Liver (tissue), 3 donors: ENCODE results near the gene ZNF382.

Source experiments
- ATF3 ChIP-seq: IDR thresholded peaks from 2 replicates; pipeline ENCODE4 v1.6.1; 2016; ENCODE audit warnings: antibody characterized with exemption
- CTCF ChIP-seq: fragments of 150-350 bp; IDR thresholded peaks from 2 replicates; pipeline ENCODE4 v1.5.1; 2017; ENCODE audit warnings: improper control_type of control experiment, low read depth, low read length; ENCODE audit not compliant: missing input control
- EGR1 ChIP-seq, 2 donors: IDR thresholded peaks; 2 replicates each; pipeline ENCODE4 v1.6.1; 2016 to 2018; ENCODE audit warnings: antibody characterized with exemption in 2 of 2, low read depth in 2 of 2
- GABPA ChIP-seq, 2 donors: IDR thresholded peaks in 1 of 2; conservative IDR thresholded peaks in 1 of 2; 2 replicates each; pipeline ENCODE4 v1.6.1; 2016; ENCODE audit warnings: antibody characterized with exemption in 2 of 2, mild to moderate bottlenecking in 1 of 2, moderate library complexity in 1 of 2
- HNF4G ChIP-seq: IDR thresholded peaks from 2 replicates; pipeline ENCODE4 v1.6.1; 2016; ENCODE audit warnings: antibody characterized with exemption
- JUND ChIP-seq, 2 donors: IDR thresholded peaks; 2 replicates each; pipeline ENCODE4 v1.6.1; 2016; ENCODE audit warnings: antibody characterized with exemption in 2 of 2
- MAX ChIP-seq: IDR thresholded peaks from 2 replicates; pipeline ENCODE4 v1.6.1; 2016; ENCODE audit warnings: antibody characterized with exemption
- RAD21 ChIP-seq, 2 donors: IDR thresholded peaks; 2 replicates each; pipeline ENCODE4 v1.6.1; 2016; ENCODE audit warnings: antibody characterized with exemption in 2 of 2, mild to moderate bottlenecking in 2 of 2
- REST ChIP-seq: IDR thresholded peaks from 2 replicates; pipeline ENCODE4 v1.6.1; 2016; ENCODE audit warnings: antibody characterized with exemption, mild to moderate bottlenecking
- SP1 ChIP-seq: IDR thresholded peaks from 2 replicates; pipeline ENCODE4 v1.6.1; 2018; ENCODE audit warnings: antibody characterized with exemption, mild to moderate bottlenecking
- YY1 ChIP-seq: IDR thresholded peaks from 2 replicates; pipeline ENCODE4 v1.6.1; 2016; ENCODE audit warnings: antibody characterized with exemption, mild to moderate bottlenecking
- ZBTB33 ChIP-seq: IDR thresholded peaks from 2 replicates; pipeline ENCODE4 v1.6.1; 2016; ENCODE audit warnings: antibody characterized with exemption
- donor health status: healthy.
- donor health status: healthy.

GRCh38 chr19:36574741-36575140, 30.4 kb upstream of the ZNF382 start:
- TF ChIP-seq CTCF (no peak), ZBTB33 (no peak), EGR1 (IDR thresholded peaks at IDR 0.05; ENCODE audit: low read depth in 2 of 2) (no peak), MAX (no peak), YY1 (no peak), JUND (IDR thresholded peaks at IDR 0.05) (no peak), RAD21 (IDR thresholded peaks at IDR 0.05) (no peak), GABPA (IDR thresholded peaks at IDR 0.05 in 1 of 2, conservative IDR thresholded peaks at IDR 0.05 in 1 of 2) (no peak), ATF3 (no peak), REST (no peak), HNF4G (no peak), SP1 (no peak)
